GM20000 (cell line): ENCODE measurements around the gene BACH1.

ENCODE experiments used
- DNase-seq: peaks from one replicate; pipeline ENCODE4 v3.0.0; 2012; ENCODE audit warnings: low spot score
- CTCF ChIP-seq: IDR thresholded peaks from 2 replicates; pipeline ENCODE4 v1.5.1; 2012; ENCODE audit warnings: mild to moderate bottlenecking, control low read depth; ENCODE audit errors: extremely low read depth, missing control alignments

Gene BACH1

GRCh38 chr21:29260461-29260860, 38.3 kb upstream of the BACH1 start:
- TF ChIP-seq CTCF: no peak
- DNase-seq: no peak

GRCh38 chr21:29261555-29262540, 36.9 kb upstream of the BACH1 start:
- DNase-seq: no peak
- TF ChIP-seq CTCF: no peak

- no peak for DNase-seq
Measured at GRCh38 chr21:29264721-29265120, 34.0 kb upstream of the BACH1 start.

GRCh38 chr21:29265690-29266479, 32.8 kb upstream of the BACH1 start:
- no peak for TF ChIP-seq CTCF
- no peak for DNase-seq

More at GRCh38 chr21:29264721-29265120, 34.0 kb upstream of the BACH1 start:
- TF ChIP-seq CTCF: no peak

- DNase-seq: no peak
- TF ChIP-seq CTCF: no peak
Measured at GRCh38 chr21:29267666-29268065, 31.1 kb upstream of the BACH1 start.

GRCh38 chr21:29271927-29272333, 26.8 kb upstream of the BACH1 start:
- no peak for TF ChIP-seq CTCF
- DNase-seq: no peak

- TF ChIP-seq CTCF: no peak
- DNase-seq: no peak
Measured at GRCh38 chr21:29277442-29277841, 21.3 kb upstream of the BACH1 start.
